OCI-LY1 (cell line): ENCODE measurements around the gene KRT73.

Source experiments
- CTCF ChIP-seq: fragments of 200-600 bp; sonication (generic), shearing (Covaris generic); IDR thresholded peaks from 2 replicates; pipeline ENCODE4 v1.5.1; 2017; ENCODE audit warnings: mild to moderate bottlenecking, antibody characterized with exemption, low read length, moderate library complexity, mixed read lengths
- EZH2 ChIP-seq: fragments of 200-600 bp; sonication (generic), shearing (Covaris generic); IDR thresholded peaks from 2 replicates; pipeline ENCODE4 v1.8.0; 2017; ENCODE audit warnings: borderline replicate concordance, mixed run types, mild to moderate bottlenecking, antibody characterized with exemption, low read length, moderate library complexity, mixed read lengths

GRCh38 chr12:52570511-52570910, 47.8 kb downstream of the KRT73 start:
- no peak for TF ChIP-seq CTCF
- no peak for TF ChIP-seq EZH2
